ENCODE data around the gene AGAP2.

Gene AGAP2

GRCh38 chr12:57700317-57700716, 38.2 kb downstream of the AGAP2 start:
- DNase-seq (ENCODE audit: low spot score), result no peak
- no peak for TF ChIP-seq CTCF (IDR thresholded peaks at IDR 0.05; ENCODE audit: extremely low read depth, missing control alignments)

GRCh38 chr12:57698414-57698813, 40.1 kb downstream of the AGAP2 start:
- no peak for TF ChIP-seq CTCF (IDR thresholded peaks at IDR 0.05; ENCODE audit: extremely low read depth, missing control alignments)
- DNase-seq (ENCODE audit: low spot score), result no peak

- no peak for DNase-seq (ENCODE audit: low spot score)
- no peak for TF ChIP-seq CTCF (IDR thresholded peaks at IDR 0.05; ENCODE audit: extremely low read depth, missing control alignments)
Measured at GRCh38 chr12:57697076-57697475, 41.5 kb downstream of the AGAP2 start.

- no peak for TF ChIP-seq CTCF (IDR thresholded peaks at IDR 0.05; ENCODE audit: extremely low read depth, missing control alignments)
- no peak for DNase-seq (ENCODE audit: low spot score)
Measured at GRCh38 chr12:57695770-57696432, 42.6 kb downstream of the AGAP2 start.

- TF ChIP-seq CTCF (IDR thresholded peaks at IDR 0.05; ENCODE audit: extremely low read depth, missing control alignments), result no peak
- no peak for DNase-seq (ENCODE audit: low spot score)
Measured at GRCh38 chr12:57694459-57695019, 44.0 kb downstream of the AGAP2 start.

- DNase-seq (ENCODE audit: low spot score), result peak; percentile 94
- TF ChIP-seq CTCF (IDR thresholded peaks at IDR 0.05; ENCODE audit: extremely low read depth, missing control alignments), result peak; percentile 79
Measured at GRCh38 chr12:57693659-57694458, 44.7 kb downstream of the AGAP2 start, which contains the start of gene OS9. Gene OS9, plus strand, starts transcription at chr12:57694132. Its CDS starts 30 bp downstream, at chr12:57694162.

GRCh38 chr12:57693317-57693658, 45.3 kb downstream of the AGAP2 start:
- no peak for DNase-seq (ENCODE audit: low spot score)
- TF ChIP-seq CTCF (IDR thresholded peaks at IDR 0.05; ENCODE audit: extremely low read depth, missing control alignments), result no peak

Measured in GM20000 (cell line).